Measurements from ENCODE around the gene NXPH1. TPM values are rescaled to one million over a fixed set of nuclear protein-coding genes. Genes with fewer than 3 reads are reported as not detected.

The NXPH1 gene
- total and polyA plus RNA-seq, 2 experiments from 2014 or later = 0.45 to 3.0 TPM

DNA sequence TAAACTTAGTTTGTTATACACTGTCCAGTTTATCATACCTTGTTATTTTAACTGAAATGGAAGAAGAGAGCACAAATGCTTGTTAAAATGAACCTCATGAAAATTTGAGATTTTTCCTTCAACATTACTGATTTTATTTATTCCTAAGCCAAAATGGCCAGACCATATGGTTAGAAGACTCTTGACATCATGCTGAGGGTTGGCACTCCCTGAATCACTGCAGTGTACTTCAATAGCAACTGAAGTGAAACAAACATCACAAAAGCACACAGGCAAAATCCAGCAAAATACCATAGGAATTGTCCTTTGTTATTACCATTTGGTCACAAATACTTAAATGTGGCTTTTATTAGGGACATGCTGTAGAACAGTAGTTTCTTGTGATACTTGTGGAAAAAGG is 347.8 kb downstream of the NXPH1 start:
- H3K9me2 ChIP-seq (ENCODE audit: insufficient read depth) = no peaks in the 10 kb centered on the region
- no peaks in the 10 kb centered on the region for H3K9me3 Mint-ChIP-seq
- no peak for DNase-seq (ENCODE audit: low spot score)
- H3F3A ChIP-seq (replicated peaks; ENCODE audit: low read depth) = no peaks in the 10 kb centered on the region
- H3K4me3 Mint-ChIP-seq = no peak overlapping the region
- H3K4me1 ChIP-seq (ENCODE audit: insufficient read depth) = no peaks in the 10 kb centered on the region; the same call in none of the 2 replicates
- no peak for ATAC-seq
- no peak overlapping the region for H3K27ac ChIP-seq (ENCODE audit: low read depth)
- peaks cover 9% of the 10 kb centered on the region; the same call in 2 of the 3 replicates for H3K4me1 Mint-ChIP-seq
- H3K79me2 ChIP-seq (replicated peaks; ENCODE audit: insufficient read depth) = no peaks in the 10 kb centered on the region
- no peak overlapping the region for H2AFZ ChIP-seq
- no peak overlapping the region for H3K4me2 ChIP-seq
- H4K20me1 ChIP-seq (replicated peaks; ENCODE audit: insufficient read depth) = no peaks in the 10 kb centered on the region
- TF ChIP-seq EZH2phosphoT487 (IDR thresholded peaks at IDR 0.05; ENCODE audit: unreplicated experiment) (no peak), CREB1 (CRISPR knock-in tag; IDR thresholded peaks at IDR 0.05; ENCODE audit: low read depth) (no peak), ETS1 (IDR thresholded peaks at IDR 0.05) (no peak), EZH2 (IDR thresholded peaks at IDR 0.05; ENCODE audit: low read depth, unreplicated experiment) (no peak), REST (IDR thresholded peaks at IDR 0.05; ENCODE audit: unreplicated experiment) (no peak), NANOG (IDR thresholded peaks at IDR 0.05; ENCODE audit: borderline replicate concordance) (no peak), POLR2AphosphoS5 (IDR thresholded peaks at IDR 0.05; ENCODE audit: low read depth) (no peak), CTCF (conservative IDR thresholded peaks at IDR 0.05; ENCODE audit: low read depth in 2 of 2) (no peak), ZNF462 (CRISPR knock-in tag; IDR thresholded peaks at IDR 0.05) (no peak), ZNF331 (CRISPR knock-in tag; IDR thresholded peaks at IDR 0.05; ENCODE audit: low read depth) (no peak), STAT1 (IDR thresholded peaks at IDR 0.05; ENCODE audit: unreplicated experiment) (no peak), ZNF114 (CRISPR knock-in tag; IDR thresholded peaks at IDR 0.05) (no peak), JUNB (IDR thresholded peaks at IDR 0.05; ENCODE audit: unreplicated experiment) (no peak)
- no peak overlapping the region for H3K4me3 ChIP-seq
- no peak overlapping the region for H3K27ac Mint-ChIP-seq
- no peaks in the 10 kb centered on the region for H3K36me3 Mint-ChIP-seq (ENCODE audit: low read depth)
- H3K27me3 ChIP-seq (ENCODE audit: insufficient read depth) = no peaks in the 10 kb centered on the region
- peaks cover 2% of the 10 kb centered on the region for H3K27me3 Mint-ChIP-seq (ENCODE audit: insufficient read depth, low read depth, poor library complexity)
- no peaks in the 10 kb centered on the region for H3K36me3 ChIP-seq (ENCODE audit: insufficient read depth)
